ENCODE measurements around the gene PPM1H.

PPM1H gene

DNA sequence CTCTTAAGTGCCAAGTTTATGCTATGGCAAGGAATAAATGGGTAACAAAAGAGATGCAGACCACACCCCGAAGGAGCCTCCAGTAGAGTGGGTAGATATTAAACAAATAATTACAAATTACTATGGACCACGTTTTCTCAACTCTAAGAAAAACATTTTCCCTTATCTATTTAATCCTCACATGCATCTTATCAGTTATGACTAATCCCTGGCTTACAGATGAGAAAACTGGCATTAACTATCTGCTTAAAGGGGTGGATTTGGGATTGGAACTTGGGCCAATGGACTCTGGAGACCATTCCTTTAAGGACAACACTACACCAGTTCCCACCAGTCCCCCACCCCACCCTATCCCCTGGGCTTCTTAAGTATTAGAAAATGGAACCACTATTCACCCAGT, 26.3 kb downstream of the PPM1H start:
- no peak for TF ChIP-seq CTCF (IDR thresholded peaks at IDR 0.05; ENCODE audit: borderline replicate concordance, insufficient read depth, low read depth, low read length)
- H3K4me3 ChIP-seq (ENCODE audit: low read depth, low read length): no peak overlapping the region

DNA sequence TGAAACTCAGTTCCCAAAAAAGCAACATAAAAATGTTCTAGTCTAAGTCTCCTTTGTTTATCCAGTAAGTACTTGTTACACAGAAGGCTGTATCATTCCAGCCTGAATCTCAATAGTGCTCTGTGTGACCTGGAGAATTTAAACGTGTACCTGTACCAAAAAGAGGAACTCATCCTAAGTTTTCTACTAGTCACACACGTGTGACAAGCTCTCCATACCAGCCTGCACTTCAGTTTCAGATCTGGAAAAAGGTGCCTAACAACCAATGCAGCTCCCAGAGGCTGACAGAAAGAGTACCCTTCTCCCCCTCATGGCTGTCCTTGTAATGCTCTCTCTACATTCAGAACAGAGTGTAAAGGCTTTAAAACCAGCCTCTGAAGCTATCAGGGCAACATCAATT, 27.4 kb downstream of the PPM1H start:
- no peak overlapping the region for H3K4me3 ChIP-seq (ENCODE audit: low read depth, low read length)
- TF ChIP-seq CTCF (IDR thresholded peaks at IDR 0.05; ENCODE audit: borderline replicate concordance, insufficient read depth, low read depth, low read length): no peak

GRCh38 chr12:62907078-62907477, 27.9 kb downstream of the PPM1H start:
- no peak overlapping the region for H3K4me3 ChIP-seq (ENCODE audit: low read depth, low read length)

DNA sequence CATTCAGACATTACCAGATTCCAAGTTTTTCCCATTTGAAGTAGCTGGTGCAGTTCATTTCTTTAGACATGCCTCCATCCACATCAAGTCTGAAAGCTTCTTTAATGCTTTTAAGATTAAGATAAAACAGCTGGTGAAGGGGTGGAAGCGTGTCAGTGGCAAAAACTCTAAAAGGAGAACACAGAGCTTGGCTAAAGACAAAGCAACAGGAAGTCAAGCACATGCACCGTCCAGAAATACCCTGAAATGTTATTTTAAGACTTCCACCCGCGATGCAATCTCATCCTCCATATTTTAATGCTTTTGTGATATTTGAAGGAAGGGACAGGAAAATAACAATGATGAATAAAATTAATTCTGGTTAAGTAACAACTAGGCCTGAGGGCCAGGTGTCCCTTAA, 31.8 kb downstream of the PPM1H start:
- no peak overlapping the region for H3K4me3 ChIP-seq (ENCODE audit: low read depth, low read length)
- TF ChIP-seq CTCF (IDR thresholded peaks at IDR 0.05; ENCODE audit: borderline replicate concordance, insufficient read depth, low read depth, low read length): no peak

More at GRCh38 chr12:62907078-62907477, 27.9 kb downstream of the PPM1H start:
- no peak for TF ChIP-seq CTCF (IDR thresholded peaks at IDR 0.05; ENCODE audit: borderline replicate concordance, insufficient read depth, low read depth, low read length)

GRCh38 chr12:62900686-62901272, 34.2 kb downstream of the PPM1H start:
- H3K4me3 ChIP-seq (ENCODE audit: low read depth, low read length): no peak overlapping the region
- no peak for TF ChIP-seq CTCF (IDR thresholded peaks at IDR 0.05; ENCODE audit: borderline replicate concordance, insufficient read depth, low read depth, low read length)

DNA sequence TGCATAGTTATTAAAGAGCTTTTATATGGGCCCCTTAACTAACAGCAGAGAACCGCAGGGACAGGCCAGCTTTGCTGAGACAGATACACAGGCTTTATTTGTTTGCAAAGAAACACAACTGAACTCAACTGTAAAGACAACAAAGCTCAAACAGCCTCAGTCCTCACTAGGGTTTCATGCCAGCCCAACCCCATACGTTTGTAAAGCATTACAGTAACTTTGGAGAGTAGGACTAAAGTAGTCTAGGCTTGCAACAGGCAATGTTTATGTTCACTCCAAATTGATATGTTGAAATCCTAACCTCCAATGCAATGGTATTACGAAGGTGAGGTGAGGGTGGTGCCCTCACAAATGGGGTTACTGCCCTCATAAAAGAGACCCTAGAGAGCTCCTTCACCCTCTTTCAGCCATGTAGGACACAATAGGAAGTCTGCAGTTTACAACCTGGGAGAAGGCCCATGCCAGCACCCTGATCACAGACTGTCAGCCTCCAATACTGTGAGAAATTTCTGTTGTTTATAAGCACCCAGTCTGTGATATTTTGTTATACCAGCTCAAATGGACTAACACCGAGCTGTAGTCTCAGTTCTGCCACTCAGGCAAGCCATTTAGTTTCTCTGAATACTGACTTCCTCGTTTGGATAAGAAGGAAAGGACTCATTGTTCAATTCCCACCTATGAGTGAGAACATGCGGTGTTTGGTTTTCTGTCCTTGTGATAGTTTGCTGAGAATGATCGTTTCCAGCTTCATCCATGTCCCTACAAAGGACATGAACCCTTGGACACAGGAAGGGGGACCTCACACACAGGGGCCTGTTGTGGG, 35.2 kb downstream of the PPM1H start:
- TF ChIP-seq CTCF (IDR thresholded peaks at IDR 0.05; ENCODE audit: borderline replicate concordance, insufficient read depth, low read depth, low read length): no peak
- H3K4me3 ChIP-seq (ENCODE audit: low read depth, low read length): no peak overlapping the region

- H3K4me3 ChIP-seq (ENCODE audit: low read depth, low read length): no peak overlapping the region
- TF ChIP-seq CTCF (IDR thresholded peaks at IDR 0.05; ENCODE audit: borderline replicate concordance, insufficient read depth, low read depth, low read length): no peak
Measured at GRCh38 chr12:62898526-62898925, 36.4 kb downstream of the PPM1H start.

Measured in GM12875 (cell line).